22Rv1 (cell line): ENCODE measurements around the gene BRAF.
"Not testable (repeated sequence)": the region's sequence is repeated elsewhere in the genome, so short reads cannot be mapped to it uniquely, and the experiment has no call there.

Experiments
- H3K27ac ChIP-seq: fragments of 450-650 bp; 2 replicates; pipeline ENCODE4 v1.5.1; 2017
- CTCF ChIP-seq: fragments of 450-650 bp; IDR thresholded peaks from 2 replicates; pipeline ENCODE4 v1.5.1; 2017; ENCODE audit warnings: mild to moderate bottlenecking
- ZFX ChIP-seq: fragments of 450-650 bp; IDR thresholded peaks from 2 replicates; pipeline ENCODE4 v1.6.1; 2017; ENCODE audit warnings: antibody characterized with exemption, borderline replicate concordance

BRAF gene

GRCh38 chr7:140754506-140754905 lies 170.2 kb downstream of the BRAF start:
- no peak overlapping the region for H3K27ac ChIP-seq
- TF ChIP-seq ZFX (no peak), CTCF (no peak)

- TF ChIP-seq ZFX (no peak), CTCF (no peak)
- no peak overlapping the region for H3K27ac ChIP-seq
Observed at GRCh38 chr7:140752533-140752932, 172.2 kb downstream of the BRAF start.

GRCh38 chr7:140746751-140747150 lies 178.0 kb downstream of the BRAF start:
- no peak overlapping the region for H3K27ac ChIP-seq
- TF ChIP-seq CTCF, result no peak
- TF ChIP-seq ZFX, result no peak

DNA sequence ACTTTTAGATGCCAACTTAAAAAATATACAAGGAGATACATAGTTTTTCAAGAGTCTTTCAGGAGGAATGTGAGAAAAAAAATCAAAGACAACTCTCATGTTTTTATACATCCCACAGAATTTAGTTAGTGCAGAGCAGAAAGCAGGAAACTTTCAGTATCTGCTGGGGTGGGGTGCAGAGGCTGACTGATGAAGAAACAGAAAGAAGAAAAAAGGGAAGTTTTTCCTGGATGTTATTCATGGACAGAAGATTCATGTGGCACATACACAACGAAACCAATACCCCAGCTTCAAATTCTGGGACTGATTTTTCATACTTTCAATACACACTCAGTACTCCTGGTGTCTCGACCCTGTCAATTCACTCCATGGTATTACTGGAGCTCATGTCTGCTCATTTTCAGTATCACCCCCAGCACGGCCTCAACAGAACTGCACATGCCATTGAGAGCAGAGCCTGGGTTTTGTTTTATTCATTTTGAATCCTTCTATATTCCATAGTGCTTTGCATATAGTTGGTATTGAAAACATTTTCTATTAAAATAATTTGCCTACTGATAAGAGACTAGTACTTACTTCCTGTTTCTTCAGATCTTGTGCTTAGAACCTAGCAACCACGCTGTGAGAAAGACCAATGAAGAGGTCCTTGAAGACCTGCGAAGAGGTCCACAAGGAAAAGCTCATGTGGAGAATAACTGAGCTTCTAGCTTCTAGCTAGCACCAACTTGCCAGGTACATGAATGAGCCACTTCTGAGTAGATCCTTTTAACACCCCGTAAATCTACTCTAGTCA lies 179.3 kb downstream of the BRAF start:
- no peak for TF ChIP-seq CTCF
- no peak for TF ChIP-seq ZFX

DNA sequence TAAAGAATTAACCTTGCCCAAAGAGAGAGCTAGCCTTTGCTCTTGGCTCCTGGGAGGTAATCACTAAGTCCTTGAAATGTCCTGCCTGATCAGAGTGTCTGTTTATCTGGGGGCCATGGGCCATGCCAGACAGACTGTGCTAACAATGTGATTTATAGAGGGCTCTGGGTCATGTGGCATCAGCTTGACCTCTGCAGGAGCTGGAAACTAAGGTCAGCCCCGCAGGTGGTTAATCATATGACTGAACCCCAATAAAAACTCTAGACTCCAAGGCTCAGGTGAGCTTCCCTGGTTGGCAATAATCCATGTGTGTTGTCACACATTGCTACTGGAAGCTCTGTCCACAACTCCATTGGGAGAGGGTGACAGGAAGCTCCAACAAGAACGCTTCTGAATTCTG lies 180.7 kb downstream of the BRAF start:
- no peak overlapping the region for H3K27ac ChIP-seq
- TF ChIP-seq ZFX, result no peak
- no peak for TF ChIP-seq CTCF

More for the DNA sequence above, 179.3 kb downstream of the BRAF start:
- no peak overlapping the region for H3K27ac ChIP-seq

DNA sequence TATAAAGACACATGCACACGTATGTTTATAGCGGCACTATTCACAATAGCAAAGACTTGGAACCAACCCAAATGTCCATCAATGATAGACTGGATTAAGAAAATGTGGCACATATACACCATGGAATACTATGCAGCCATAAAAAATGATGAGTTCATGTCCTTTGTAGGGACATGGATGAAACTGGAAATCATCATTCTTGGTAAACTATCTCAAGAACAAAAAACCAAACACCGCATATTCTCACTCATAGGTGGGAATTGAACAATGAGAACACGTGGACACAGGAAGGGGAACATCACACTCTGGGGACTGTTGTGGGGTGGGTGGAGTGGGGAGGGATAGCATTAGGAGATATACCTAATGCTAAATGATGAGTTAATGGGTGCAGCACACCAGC lies 181.5 kb downstream of the BRAF start:
- not testable (repeated sequence) for H3K27ac ChIP-seq

DNA sequence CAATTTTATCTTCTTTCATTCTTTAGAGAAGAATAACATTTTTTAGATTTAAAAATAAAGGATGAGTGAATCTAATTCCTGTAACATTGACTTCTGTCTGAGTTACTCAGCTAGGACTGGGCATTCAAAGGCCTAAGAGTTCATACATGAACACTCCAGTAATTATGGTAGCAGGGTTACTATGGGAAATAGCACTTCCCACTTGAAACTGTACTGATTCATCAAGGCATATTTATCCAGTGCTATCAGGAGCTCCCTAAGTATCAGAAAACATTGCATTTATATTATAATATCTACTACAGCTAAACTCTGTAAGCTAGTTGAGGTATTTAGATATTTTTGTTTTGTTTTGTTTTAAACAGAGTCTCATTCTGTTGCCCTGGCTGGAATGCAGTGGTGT lies 186.4 kb downstream of the BRAF start:
- TF ChIP-seq ZFX (no peak), CTCF (no peak)
- H3K27ac ChIP-seq, result no peak overlapping the region

DNA sequence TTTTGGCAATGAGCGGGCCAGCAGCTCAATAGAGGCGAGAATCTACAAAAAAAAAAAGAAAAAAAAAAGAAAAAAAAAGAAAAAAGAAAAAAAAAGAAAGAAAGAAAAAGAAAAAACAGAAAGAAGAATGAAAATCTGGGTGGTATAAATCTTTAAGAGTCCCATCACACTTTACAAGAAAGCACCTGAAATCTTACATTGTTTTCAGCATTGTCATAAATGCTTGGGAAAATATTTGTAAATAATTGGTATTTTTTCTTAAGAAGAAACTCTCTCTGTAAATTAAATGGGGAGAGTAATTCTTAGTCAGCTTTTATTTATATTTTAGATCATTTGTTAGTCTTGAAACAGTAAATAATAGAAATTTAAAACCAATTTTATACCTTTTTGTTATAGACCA lies 190.0 kb downstream of the BRAF start:
- TF ChIP-seq ZFX, result no peak
- TF ChIP-seq CTCF, result no peak

More for the DNA sequence above, 190.0 kb downstream of the BRAF start:
- no peak overlapping the region for H3K27ac ChIP-seq
